Calu3 (cell line): Measurements from ENCODE around the gene MAZ. TPM values are rescaled to one million over a fixed set of nuclear protein-coding genes. Genes with fewer than 3 reads are reported as not detected.
A peak's percentile ranks its signal among the peaks of the same experiment; 100 is the strongest.
"Not testable (repeated sequence)": the region's sequence is repeated elsewhere in the genome, so short reads cannot be mapped to it uniquely, and the experiment has no call there.

Source experiments
- BruUV-seq: library from RNA; stranded (reverse); fragments of 400-500 nt; replicated peaks from 2 replicates; lab custom pipeline; 2021; lab: Mats Ljungman, UMichigan
- CTCF ChIA-PET: fragments of 300-600 bp; sonication (Branson Sonifier 250); formaldehyde crosslinking; loops from one replicate; lab custom pipeline; 2022; ENCODE audit warnings: antibody characterized with exemption; lab: Charles Lee
- DNase-seq: peaks from one replicate; pipeline ENCODE4 v3.0.0; 2022
- H3K27ac Mint-ChIP-seq: one replicate; pipeline ENCODE4 v1.8.0; 2022; ENCODE audit warnings: mixed read lengths; ENCODE audit not compliant: unreplicated experiment
- H3K27me3 Mint-ChIP-seq: one replicate; pipeline ENCODE4 v1.8.0; 2022; ENCODE audit warnings: mixed read lengths; ENCODE audit not compliant: unreplicated experiment
- H3K36me3 Mint-ChIP-seq: one replicate; pipeline ENCODE4 v1.8.0; 2022; ENCODE audit warnings: mild to moderate bottlenecking, moderate library complexity, mixed read lengths; ENCODE audit not compliant: insufficient read depth, unreplicated experiment
- H3K4me1 Mint-ChIP-seq: one replicate; pipeline ENCODE4 v1.8.0; 2022; ENCODE audit warnings: mild to moderate bottlenecking, low read depth, mixed read lengths; ENCODE audit not compliant: unreplicated experiment
- H3K4me3 Mint-ChIP-seq: one replicate; pipeline ENCODE4 v1.8.0; 2022; ENCODE audit warnings: mild to moderate bottlenecking, low read depth, moderate library complexity, mixed read lengths; ENCODE audit not compliant: unreplicated experiment
- H3K9me3 Mint-ChIP-seq: one replicate; pipeline ENCODE4 v1.8.0; 2022; ENCODE audit warnings: low read depth, mixed read lengths; ENCODE audit not compliant: unreplicated experiment
- intact Hi-C: fragments of 100-400 bp; cut with micrococcal nuclease; formaldehyde crosslinking; loops from one replicate; pipeline ENCODE4 v1.10.0; 2022; ENCODE audit not compliant: unreplicated experiment
- total RNA-seq: library from RNA; stranded (reverse); gene quantifications from 2 replicates; pipeline ENCODE4 v1.2.3, GENCODE V29; 2022
- TF ChIP-seq, protein P1 (sequence below): fragments of 200-600 bp; IDR thresholded peaks from one replicate; pipeline ENCODE4 v1.8.0; 2022; ENCODE audit warnings: antibody characterized with exemption; ENCODE audit not compliant: unreplicated experiment

Gene MAZ
- total RNA-seq, 1 experiment from 2014 or later: 257 TPM

DNA sequence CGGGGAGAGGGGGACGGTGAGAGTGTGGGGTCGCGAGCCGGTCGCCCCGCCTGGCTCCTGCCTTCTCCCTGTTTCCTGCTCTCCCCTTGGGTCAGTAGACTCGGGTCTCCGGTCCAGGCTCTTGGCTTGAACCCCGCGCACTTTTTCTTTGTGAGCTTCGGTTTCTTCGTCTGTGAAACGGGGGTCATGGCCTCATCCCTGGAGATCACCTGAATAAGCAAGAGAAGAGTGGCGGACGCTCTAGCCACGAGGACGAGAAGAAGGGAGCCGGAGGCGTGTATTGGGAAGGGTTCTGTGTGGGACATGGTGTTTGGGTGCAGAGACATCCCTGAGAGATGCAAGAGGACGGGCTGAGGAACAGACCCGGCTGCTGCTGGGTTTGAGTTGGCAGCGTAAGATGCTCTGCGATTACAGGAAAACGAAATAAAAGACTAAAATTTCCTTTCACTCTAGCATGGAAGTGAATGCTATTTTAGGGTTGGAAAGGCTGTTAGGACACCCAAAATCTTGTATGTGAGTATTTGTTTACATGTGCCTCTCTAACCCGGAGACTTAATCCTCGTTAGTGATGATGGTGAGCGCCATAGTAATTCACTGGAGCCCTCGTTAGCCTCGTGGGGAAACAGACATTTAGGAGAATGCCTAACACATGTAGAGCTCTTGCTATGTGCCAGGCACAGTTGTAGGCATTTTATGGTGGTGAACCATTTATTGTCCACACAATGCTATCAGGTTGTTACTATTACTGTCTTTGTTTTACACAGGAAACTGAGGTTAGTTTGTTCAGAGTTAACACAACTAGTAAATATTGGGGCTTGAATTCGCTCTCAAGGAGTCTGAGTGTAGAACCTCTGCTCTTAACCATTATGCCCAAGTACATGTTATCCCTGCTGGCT lies 15.1 kb upstream of the MAZ start:
- intact Hi-C loops: no loop called here
- CTCF ChIA-PET: interaction anchor here (0.7 to 1.8 kb wide), 11 partner anchors 10 to 124 kb away, joined by 3 to 11 read pairs (median 5); partner anchors contain the start of genes MVP, PAGR1 and SEZ6L2

DNA sequence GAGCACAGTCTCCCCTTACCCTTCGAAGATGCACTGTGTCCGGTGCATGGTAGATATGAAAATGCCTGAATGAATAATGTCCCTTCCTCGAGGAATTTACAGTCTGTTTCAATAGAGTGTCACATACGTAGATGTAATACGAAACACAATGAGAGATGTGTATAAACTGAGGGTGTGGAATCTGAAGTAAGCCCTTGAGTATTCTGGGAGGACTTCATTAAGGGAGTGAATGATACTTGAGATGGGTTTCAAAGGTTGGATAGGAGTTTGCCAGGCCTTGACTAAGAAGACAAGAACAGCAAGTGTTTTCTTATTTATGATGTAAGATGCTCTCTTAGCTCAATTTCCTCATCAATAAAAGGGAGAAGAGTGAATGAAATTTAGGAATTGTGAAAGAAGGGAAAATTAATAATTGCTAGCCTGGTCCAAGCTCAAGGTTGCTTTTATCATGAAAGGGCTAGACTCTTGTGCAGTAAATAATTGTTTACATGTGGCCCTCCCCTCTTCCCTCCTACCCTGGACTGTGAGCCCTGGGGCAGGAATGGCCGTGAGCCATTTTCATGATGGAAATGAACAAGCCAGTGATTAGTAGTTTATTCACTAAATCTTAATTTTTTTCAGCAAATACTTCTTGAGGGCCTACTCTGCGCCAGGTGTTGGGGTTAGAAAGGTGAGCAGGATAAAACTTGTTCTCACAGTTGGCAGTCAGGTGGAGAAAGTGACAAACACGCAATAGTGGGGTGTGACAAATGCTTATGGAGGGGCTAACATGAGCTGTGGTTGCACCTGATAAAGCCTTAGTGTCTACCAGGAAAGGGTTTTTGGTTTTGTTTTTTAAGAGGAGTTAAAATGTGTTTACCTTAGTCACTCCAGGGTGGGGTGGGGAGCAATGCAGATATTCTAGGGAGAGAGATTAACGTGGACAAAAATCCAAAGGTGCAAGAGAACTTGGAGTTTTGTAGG lies 14.2 kb upstream of the MAZ start:
- Mint-ChIP-seq H3K27ac (peak overlapping the region; percentile 49), H3K27me3 (no peaks in the 10 kb centered on the region), H3K4me3 (peak overlapping the region; percentile 87), H3K36me3 (peaks cover 43% of the 10 kb centered on the region), H3K9me3 (no peaks in the 10 kb centered on the region), H3K4me1 (peaks cover 25% of the 10 kb centered on the region)
- CTCF ChIA-PET: no interaction called here
- DNase-seq: no peak
- BruUV-seq: no TSS peak
- TF ChIP-seq, protein P1, sequence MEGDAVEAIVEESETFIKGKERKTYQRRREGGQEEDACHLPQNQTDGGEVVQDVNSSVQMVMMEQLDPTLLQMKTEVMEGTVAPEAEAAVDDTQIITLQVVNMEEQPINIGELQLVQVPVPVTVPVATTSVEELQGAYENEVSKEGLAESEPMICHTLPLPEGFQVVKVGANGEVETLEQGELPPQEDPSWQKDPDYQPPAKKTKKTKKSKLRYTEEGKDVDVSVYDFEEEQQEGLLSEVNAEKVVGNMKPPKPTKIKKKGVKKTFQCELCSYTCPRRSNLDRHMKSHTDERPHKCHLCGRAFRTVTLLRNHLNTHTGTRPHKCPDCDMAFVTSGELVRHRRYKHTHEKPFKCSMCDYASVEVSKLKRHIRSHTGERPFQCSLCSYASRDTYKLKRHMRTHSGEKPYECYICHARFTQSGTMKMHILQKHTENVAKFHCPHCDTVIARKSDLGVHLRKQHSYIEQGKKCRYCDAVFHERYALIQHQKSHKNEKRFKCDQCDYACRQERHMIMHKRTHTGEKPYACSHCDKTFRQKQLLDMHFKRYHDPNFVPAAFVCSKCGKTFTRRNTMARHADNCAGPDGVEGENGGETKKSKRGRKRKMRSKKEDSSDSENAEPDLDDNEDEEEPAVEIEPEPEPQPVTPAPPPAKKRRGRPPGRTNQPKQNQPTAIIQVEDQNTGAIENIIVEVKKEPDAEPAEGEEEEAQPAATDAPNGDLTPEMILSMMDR: no peak
- intact Hi-C loops: no loop called here

More for the DNA sequence above, 15.1 kb upstream of the MAZ start:
- H3K27ac Mint-ChIP-seq: peak overlapping the region; percentile 80
- H3K27me3 Mint-ChIP-seq: no peaks in the 10 kb centered on the region
- peaks cover 25% of the 10 kb centered on the region for H3K4me1 Mint-ChIP-seq
- peaks cover 37% of the 10 kb centered on the region for H3K36me3 Mint-ChIP-seq
- DNase-seq: no peak
- BruUV-seq: TSS peak; percentile 74
- no peaks in the 10 kb centered on the region for H3K9me3 Mint-ChIP-seq
- H3K4me3 Mint-ChIP-seq: peak overlapping the region; percentile 87
- TF ChIP-seq, protein P1: no peak

DNA sequence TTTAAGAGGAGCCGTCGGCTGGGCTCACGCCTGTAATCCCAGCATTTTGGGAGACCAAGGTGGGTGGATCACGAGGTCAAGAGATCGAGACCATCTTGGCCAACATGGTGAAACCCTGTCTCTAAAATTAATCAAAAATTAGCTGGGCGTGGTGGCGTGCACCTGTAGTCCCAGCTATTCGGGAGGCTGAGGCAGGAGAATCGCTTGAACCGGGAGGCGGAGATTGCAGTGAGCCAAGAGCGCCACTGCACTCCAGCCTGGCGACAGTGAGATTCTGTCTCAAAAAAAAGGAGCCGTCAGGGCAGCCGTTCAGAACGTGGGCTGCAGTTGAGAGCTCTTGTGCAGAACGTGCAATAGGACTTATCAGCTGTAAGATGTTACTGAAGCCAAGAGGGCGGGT lies 13.2 kb upstream of the MAZ start:
- Mint-ChIP-seq H3K36me3 (peaks cover 49% of the 10 kb centered on the region), H3K4me1 (peaks cover 25% of the 10 kb centered on the region)
- H3K9me3 Mint-ChIP-seq, H3K4me3 Mint-ChIP-seq, BruUV-seq, H3K27me3 Mint-ChIP-seq, DNase-seq, H3K27ac Mint-ChIP-seq, intact Hi-C loops: not testable (repeated sequence)
- CTCF ChIA-PET: interaction anchor here (0.6 kb wide), 1 partner anchor 107 kb away, joined by 4 read pairs; no protein-coding TSS in a partner anchor

DNA sequence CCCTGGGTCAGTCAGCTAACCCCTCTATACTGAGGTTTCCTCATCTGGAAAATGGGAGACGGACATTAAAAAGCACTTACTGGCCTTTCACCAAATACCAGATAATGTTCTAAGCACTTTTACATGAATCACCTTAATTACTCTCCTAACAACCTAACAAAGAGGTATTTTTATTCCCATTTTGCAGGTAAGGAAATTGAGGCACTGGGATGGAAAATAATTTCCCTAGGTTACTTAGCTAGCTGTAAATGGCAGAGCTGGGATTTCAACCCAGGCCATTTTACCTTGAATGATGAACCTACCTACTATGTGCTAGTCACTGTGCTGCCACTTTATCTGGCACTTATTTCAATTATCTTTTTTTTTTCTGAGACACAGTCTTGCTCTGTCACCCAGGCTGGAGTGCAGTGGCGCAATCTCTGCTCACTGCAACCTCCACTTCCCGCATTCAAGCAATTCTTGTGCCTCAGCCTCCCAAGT lies 12.1 kb upstream of the MAZ start:
- H3K9me3 Mint-ChIP-seq: no peaks in the 10 kb centered on the region
- peaks cover 59% of the 10 kb centered on the region for H3K36me3 Mint-ChIP-seq
- intact Hi-C loops: no loop called here
- no peak for DNase-seq
- CTCF ChIA-PET: interaction anchor here (0.6 to 0.7 kb wide), 2 partner anchors 19 to 103 kb away, joined by 3 read pairs; no protein-coding TSS in a partner anchor
- H3K4me1 Mint-ChIP-seq: peaks cover 25% of the 10 kb centered on the region
- no peak overlapping the region for H3K4me3 Mint-ChIP-seq
- TF ChIP-seq, protein P1: no peak
- H3K27ac Mint-ChIP-seq: no peak overlapping the region
- BruUV-seq: no TSS peak
- no peaks in the 10 kb centered on the region for H3K27me3 Mint-ChIP-seq
